CD4-positive, alpha-beta T cell treated with Interleukin-2 at 100 ng/mL for 4 hours (primary cell): ENCODE results near the gene CDKN2A.

Experiments
- DNase-seq: peaks from one replicate; pipeline ENCODE4 v3.0.0-alpha.2; 2020; ENCODE audit warnings: low spot score

CDKN2A gene

GRCh38 chr9:21993893-21994555, at the start of gene CDKN2A:
Gene CDKN2A (minus strand): TSS chr9:21994392.
- DNase-seq = peak; percentile 57

GRCh38 chr9:22043928-22044327, 49.7 kb upstream of the CDKN2A start:
- no peak for DNase-seq

- no peak for DNase-seq
Measured at GRCh38 chr9:22041775-22042174, 47.6 kb upstream of the CDKN2A start.

- DNase-seq = no peak
Measured at GRCh38 chr9:22041344-22041743, 47.2 kb upstream of the CDKN2A start.

- peak; percentile 43 for DNase-seq
Measured at GRCh38 chr9:22040760-22041159, 46.6 kb upstream of the CDKN2A start.

- no peak for DNase-seq
Measured at GRCh38 chr9:22039258-22039657, 45.1 kb upstream of the CDKN2A start.

GRCh38 chr9:22037954-22038690, 43.9 kb upstream of the CDKN2A start:
- peak; percentile 37 for DNase-seq

- no peak for DNase-seq
Measured at GRCh38 chr9:22036866-22037626, 42.9 kb upstream of the CDKN2A start.

GRCh38 chr9:22035591-22036011, 41.4 kb upstream of the CDKN2A start:
- no peak for DNase-seq

GRCh38 chr9:22033012-22033630, 38.9 kb upstream of the CDKN2A start:
- no peak for DNase-seq

- DNase-seq = no peak
Measured at GRCh38 chr9:22031655-22032411, 37.6 kb upstream of the CDKN2A start.

GRCh38 chr9:22030101-22030598, 36.0 kb upstream of the CDKN2A start:
- no peak for DNase-seq

GRCh38 chr9:22029231-22029630, 35.0 kb upstream of the CDKN2A start:
- DNase-seq = no peak

GRCh38 chr9:22028394-22028793, 34.2 kb upstream of the CDKN2A start:
- DNase-seq = no peak

- no peak for DNase-seq
Measured at GRCh38 chr9:22026696-22027095, 32.5 kb upstream of the CDKN2A start.

- DNase-seq = no peak
Measured at GRCh38 chr9:22022396-22022795, 28.2 kb upstream of the CDKN2A start.

- DNase-seq = no peak
Measured at GRCh38 chr9:22010866-22011625, 16.9 kb upstream of the CDKN2A start.

- no peak for DNase-seq
Measured at GRCh38 chr9:22009506-22009867, 15.3 kb upstream of the CDKN2A start.

- peak; percentile 76 for DNase-seq
Measured at GRCh38 chr9:22008717-22009505, 14.7 kb upstream of the CDKN2A start, which contains the start of gene CDKN2B. Gene CDKN2B (minus strand): TSS chr9:22009305. CDS start chr9:22008953, 352 bp downstream.

GRCh38 chr9:22008384-22008716, 14.2 kb upstream of the CDKN2A start:
- no peak for DNase-seq
